Large intestine (tissue), 3 donors: ENCODE results near the gene P2RX2. TPM values are rescaled to one million over a fixed set of nuclear protein-coding genes. Genes with fewer than 3 reads are reported as not detected.

Experiments used
- DNase-seq, 2 donors: peaks; one replicate each; pipeline versions ENCODE4 v3.0.0 to v3.0.0-alpha.2; 2013
- H3K27ac ChIP-seq: one replicate; pipeline ENCODE4 v1.5.1; 2013; ENCODE audit warnings: low read length
- H3K27me3 ChIP-seq: 2 replicates; pipeline ENCODE4 v1.6.1; 2013; ENCODE audit warnings: low read length; ENCODE audit not compliant: control insufficient read depth, insufficient read depth
- H3K36me3 ChIP-seq: 2 replicates; pipeline ENCODE4 v1.6.1; 2013; ENCODE audit warnings: low read length; ENCODE audit not compliant: control insufficient read depth, insufficient read depth
- H3K4me1 ChIP-seq: one replicate; pipeline ENCODE4 v1.6.1; 2013; ENCODE audit warnings: low read length; ENCODE audit not compliant: control insufficient read depth, insufficient read depth
- H3K4me3 ChIP-seq: one replicate; pipeline ENCODE4 v1.5.1; 2013; ENCODE audit warnings: low read length
- H3K9me3 ChIP-seq: one replicate; pipeline ENCODE4 v1.6.1; 2013; ENCODE audit warnings: mild to moderate bottlenecking, low read depth, low read length, moderate library complexity; ENCODE audit not compliant: control insufficient read depth
- WGBS: methylation state at CpG from one replicate; pipeline ENCODE4 v1.1.5; 2013; ENCODE audit warnings: low lambda C conversion rate; ENCODE audit not compliant: insufficient coverage; 5-methylcytosine and 5-hydroxymethylcytosine counted together
- polyA plus RNA-seq: library from polyadenylated mRNA; unstranded; fragments of 120-200 nt; gene quantifications from one replicate; pipeline ENCODE4 v1.2.1, GENCODE V29; 2013

The P2RX2 gene
- polyA plus RNA-seq, 1 donor = 24.1 TPM

GRCh38 chr12:132664206-132665148 is 45.9 kb downstream of the P2RX2 start:
- no peak overlapping the region for H3K4me3 ChIP-seq
- H3K36me3 ChIP-seq = peaks cover 86% of the 10 kb centered on the region
- DNase-seq = no peak
- no peaks in the 10 kb centered on the region for H3K9me3 ChIP-seq
- no peaks in the 10 kb centered on the region for H3K4me1 ChIP-seq
- no peaks in the 10 kb centered on the region for H3K27me3 ChIP-seq
- H3K27ac ChIP-seq = no peak overlapping the region
- no CpG with 5 or more reads among the region's 21 CpGs for WGBS

GRCh38 chr12:132665149-132665491 is 46.5 kb downstream of the P2RX2 start:
- WGBS = no CpG with 5 or more reads among the region's 13 CpGs
- no peaks in the 10 kb centered on the region for H3K9me3 ChIP-seq
- H3K27ac ChIP-seq = no peak overlapping the region
- peaks cover 88% of the 10 kb centered on the region for H3K36me3 ChIP-seq
- DNase-seq = no peak
- no peaks in the 10 kb centered on the region for H3K4me1 ChIP-seq
- H3K27me3 ChIP-seq = no peaks in the 10 kb centered on the region
- no peak overlapping the region for H3K4me3 ChIP-seq

DNA sequence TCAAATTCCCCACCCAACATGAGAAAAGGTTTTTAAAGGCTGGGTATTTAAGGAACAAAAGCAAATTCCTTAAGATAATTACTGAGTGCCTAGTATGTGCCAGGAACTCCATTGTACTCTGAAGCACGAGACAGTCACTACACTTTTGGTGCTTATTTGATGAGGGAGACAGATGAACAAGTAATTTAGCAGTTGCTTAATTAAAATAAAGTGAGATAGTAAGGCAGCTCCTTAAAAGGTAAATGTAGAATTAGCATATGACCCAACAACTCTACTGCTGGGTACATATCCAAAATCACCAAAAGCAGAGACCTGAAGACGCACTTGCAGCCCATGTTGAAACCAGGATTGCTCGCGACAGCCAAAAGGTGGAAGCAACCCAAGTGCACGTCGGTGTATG is 47.2 kb downstream of the P2RX2 start:
- no peak overlapping the region for H3K27ac ChIP-seq
- no peak overlapping the region for H3K4me3 ChIP-seq
- 100% methylated on average over 1 of the region's 6 CpGs for WGBS
- H3K27me3 ChIP-seq = no peaks in the 10 kb centered on the region
- DNase-seq = no peak
- H3K9me3 ChIP-seq = no peaks in the 10 kb centered on the region
- peaks cover 84% of the 10 kb centered on the region for H3K36me3 ChIP-seq
- H3K4me1 ChIP-seq = no peaks in the 10 kb centered on the region

DNA sequence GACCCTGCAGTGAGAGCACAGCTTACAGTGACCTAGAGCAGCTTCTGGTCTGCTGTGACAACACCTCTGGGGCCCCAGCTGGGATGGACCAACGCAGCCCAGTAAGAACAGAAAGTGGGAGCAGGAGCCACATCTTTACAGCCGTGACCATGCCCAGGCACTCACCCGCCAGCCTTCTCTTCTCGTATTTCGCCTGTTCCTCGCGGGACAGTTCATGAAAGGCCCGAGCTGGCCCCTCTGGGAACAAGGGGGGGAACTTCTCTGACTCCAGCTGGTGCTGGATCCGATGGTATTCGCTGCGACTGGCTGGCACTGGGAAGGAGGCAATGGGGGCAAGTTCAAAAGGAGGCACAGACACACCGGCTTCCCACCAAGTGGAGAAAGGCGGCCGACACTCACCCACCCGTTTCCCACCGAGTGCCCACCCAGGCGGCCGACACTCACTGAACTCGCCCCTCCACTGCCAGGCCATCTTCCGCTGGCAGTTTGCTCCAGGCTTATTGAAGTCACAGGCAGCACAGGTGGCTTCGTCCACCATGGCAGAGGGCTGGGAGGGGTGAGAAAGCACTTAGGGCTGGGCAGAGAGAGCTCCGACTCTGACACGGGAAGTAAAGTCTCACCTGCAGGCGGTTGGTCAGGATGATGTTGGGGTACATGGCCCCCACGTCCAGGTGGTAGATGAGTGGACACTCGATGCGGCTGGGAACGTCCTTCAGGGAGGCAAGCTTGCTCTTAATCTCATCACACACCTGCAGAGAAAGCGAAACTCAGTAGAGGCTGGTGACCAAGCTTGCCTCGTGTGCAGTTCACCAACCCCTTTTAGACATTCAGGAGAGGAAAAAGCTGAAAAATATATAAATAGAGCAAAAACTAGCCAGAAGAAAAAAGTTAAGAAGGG is 49.9 kb downstream of the P2RX2 start:
- Histone ChIP-seq H3K36me3 (peaks cover 83% of the 10 kb centered on the region), H3K4me1 (no peaks in the 10 kb centered on the region), H3K4me3 (no peak overlapping the region), H3K27ac (no peak overlapping the region), H3K27me3 (no peaks in the 10 kb centered on the region), H3K9me3 (no peaks in the 10 kb centered on the region)
- WGBS = no CpG with 5 or more reads among the region's 30 CpGs
- no peak for DNase-seq

- peaks cover 83% of the 10 kb centered on the region for H3K36me3 ChIP-seq
- WGBS = 100% methylated on average over 6 of the region's 17 CpGs
- H3K4me3 ChIP-seq = no peak overlapping the region
- H3K4me1 ChIP-seq = no peaks in the 10 kb centered on the region
- H3K27ac ChIP-seq = no peak overlapping the region
- no peak for DNase-seq
- no peaks in the 10 kb centered on the region for H3K9me3 ChIP-seq
- no peaks in the 10 kb centered on the region for H3K27me3 ChIP-seq
These were observed 50.7 kb downstream of the P2RX2 start for GRCh38 chr12:132669166-132669879.

Other genes starting within 250 kb of the P2RX2 start
- 57.1 TPM for gene FBRSL1, start 128.6 kb upstream of the P2RX2 start, polyA plus RNA-seq
- 0.40 TPM for gene LRCOL1, start 8.2 kb upstream of the P2RX2 start, polyA plus RNA-seq
- 48.1 TPM for gene POLE, start 68.6 kb downstream of the P2RX2 start, polyA plus RNA-seq
- 45.5 TPM for gene PXMP2, start 68.8 kb downstream of the P2RX2 start, polyA plus RNA-seq
- gene PGAM5, start 92.1 kb downstream of the P2RX2 start, polyA plus RNA-seq = 23.3 TPM
- 60.2 TPM for gene ANKLE2, start 143.1 kb downstream of the P2RX2 start, polyA plus RNA-seq
- 31.9 TPM for gene GOLGA3, start 210.1 kb downstream of the P2RX2 start, polyA plus RNA-seq